AML-193 (cell line): ENCODE measurements around the gene ERC2.

Experiments used
- DNase-seq, 2 experiments: peaks; one replicate each; lab custom pipeline; 2025; lab: John Stamatoyannopoulos, UW

ERC2 gene

GRCh38 chr3:55711646-55712045 lies 756.6 kb downstream of the ERC2 start:
- DNase-seq: no peak

GRCh38 chr3:55709411-55710012 lies 758.8 kb downstream of the ERC2 start:
- DNase-seq: no peak

- no peak for DNase-seq
These were observed 759.3 kb downstream of the ERC2 start for GRCh38 chr3:55708921-55709320.

- no peak for DNase-seq
These were observed 760.0 kb downstream of the ERC2 start for GRCh38 chr3:55708242-55708641.

GRCh38 chr3:55704521-55704920 lies 763.7 kb downstream of the ERC2 start:
- DNase-seq: no peak

GRCh38 chr3:55702822-55703221 lies 765.4 kb downstream of the ERC2 start:
- DNase-seq: no peak

- DNase-seq: no peak
These were observed 766.3 kb downstream of the ERC2 start for GRCh38 chr3:55701997-55702396.

GRCh38 chr3:55698831-55699230 lies 769.4 kb downstream of the ERC2 start:
- no peak for DNase-seq

- no peak for DNase-seq
These were observed 770.9 kb downstream of the ERC2 start for GRCh38 chr3:55697177-55697865.

- DNase-seq: no peak
These were observed 775.2 kb downstream of the ERC2 start for GRCh38 chr3:55692957-55693558.

GRCh38 chr3:55692295-55692956 lies 775.8 kb downstream of the ERC2 start:
- no peak for DNase-seq

- DNase-seq: no peak
These were observed 777.1 kb downstream of the ERC2 start for GRCh38 chr3:55691141-55691540.

GRCh38 chr3:55690726-55691125 lies 777.5 kb downstream of the ERC2 start:
- DNase-seq: no peak

GRCh38 chr3:55690177-55690576 lies 778.1 kb downstream of the ERC2 start:
- DNase-seq: no peak

GRCh38 chr3:55688154-55688553 lies 780.1 kb downstream of the ERC2 start:
- no peak for DNase-seq

- DNase-seq: no peak
These were observed 780.7 kb downstream of the ERC2 start for GRCh38 chr3:55687526-55687925.

- no peak for DNase-seq
These were observed 781.6 kb downstream of the ERC2 start for GRCh38 chr3:55686426-55687254.

- DNase-seq: no peak
These were observed 784.5 kb downstream of the ERC2 start for GRCh38 chr3:55683666-55684270.

- DNase-seq: no peak
These were observed 785.8 kb downstream of the ERC2 start for GRCh38 chr3:55682461-55682860.

GRCh38 chr3:55678546-55679216 lies 789.6 kb downstream of the ERC2 start:
- DNase-seq: no peak

- DNase-seq: no peak
These were observed 791.6 kb downstream of the ERC2 start for GRCh38 chr3:55676643-55677042.
